GM12878 (cell line): Measurements from ENCODE around the gene CASP4. TPM values are rescaled to one million over a fixed set of nuclear protein-coding genes. Genes with fewer than 3 reads are reported as not detected.

Source experiments
- ATAC-seq: fragments of 200-7000 bp; cut with Tn5 transposase; 3 replicates; pipeline ENCODE4 v1.9.1; 2020; ENCODE audit warnings: mild to moderate bottlenecking, moderate library complexity
- BruUV-seq: library from RNA; stranded (reverse); fragments of 400-500 nt; replicated peaks from 2 replicates; lab custom pipeline; 2021; lab: Mats Ljungman, UMichigan
- CTCF ChIA-PET: fragments of 300-600 bp; sonication (Branson Sonifier 250); formaldehyde crosslinking; extraction: SDS; loops from one replicate; lab custom pipeline; 2021; ENCODE audit warnings: inconsistent platforms; lab: Yijun Ruan, JAX
- POLR2A ChIA-PET: fragments of 350-600 bp; formaldehyde crosslinking; extraction: SDS; loops from one replicate; lab custom pipeline; 2021; ENCODE audit warnings: inconsistent platforms; lab: Charles Lee
- RAD21 ChIA-PET: fragments of 300-600 bp; sonication (Branson Sonifier 250); formaldehyde crosslinking; loops from one replicate; lab custom pipeline; 2023; ENCODE audit warnings: antibody characterized with exemption; ENCODE audit not compliant: unreplicated experiment; lab: Charles Lee
- SMC1A ChIA-PET: fragments of 300-600 bp; sonication (Branson Sonifier 250); formaldehyde crosslinking; loops from one replicate; lab custom pipeline; 2023; ENCODE audit not compliant: unreplicated experiment, uncharacterized antibody; lab: Charles Lee
- DNase-seq: peaks from one replicate; pipeline ENCODE4 v3.0.0-alpha.2; 2011; ENCODE audit warnings: low read depth, low spot score
- FAIRE-seq: peaks from 3 replicates; lab custom pipeline; 2011; peaks lifted over from hg19 to GRCh38; lab: Jason Lieb, UNC
- H2AFZ ChIP-seq: 2 replicates; pipeline ENCODE4 v1.6.0; 2011; ENCODE audit warnings: low read depth, low read length, control low read depth; ENCODE audit not compliant: control insufficient read depth
- H3K27ac ChIP-seq: 2 replicates; pipeline ENCODE4 v1.5.1; 2011; ENCODE audit warnings: control low read depth; ENCODE audit not compliant: control insufficient read depth, insufficient read depth
- H3K27me3 ChIP-seq, 2 experiments: replicated peaks in 1 of 2; 2 replicates each; pipeline versions ENCODE4 v1.6.0 to v1.6.1; 2011; ENCODE audit warnings: low read length in 1 of 2; ENCODE audit not compliant: control insufficient read depth in 2 of 2, insufficient read depth in 2 of 2
- H3K36me3 ChIP-seq, 2 experiments: 2 replicates each; pipeline ENCODE4 v1.5.1; 2011; ENCODE audit warnings: low read length in 1 of 2; ENCODE audit not compliant: control insufficient read depth in 2 of 2, insufficient read depth in 2 of 2
- H3K4me1 ChIP-seq: 2 replicates; pipeline ENCODE4 v1.6.1; 2011; ENCODE audit warnings: mild to moderate bottlenecking, low read length, moderate library complexity, mixed read lengths; ENCODE audit not compliant: control insufficient read depth, insufficient read depth
- H3K4me2 ChIP-seq: 2 replicates; pipeline ENCODE4 v1.6.0; 2011; ENCODE audit warnings: control low read depth; ENCODE audit not compliant: control insufficient read depth, insufficient read depth
- H3K4me3 ChIP-seq: fragments of 200-600 bp; sonication (generic); 2 replicates; pipeline ENCODE4 v1.5.1; 2016
- H3K79me2 ChIP-seq: 2 replicates; pipeline ENCODE4 v1.6.0; 2011; ENCODE audit warnings: low read length; ENCODE audit not compliant: control insufficient read depth, insufficient read depth
- H3K9ac ChIP-seq: 2 replicates; pipeline ENCODE4 v1.8.0; 2011; ENCODE audit warnings: low read length, control low read depth, mixed read lengths; ENCODE audit not compliant: control insufficient read depth, insufficient read depth
- H3K9me3 ChIP-seq: replicated peaks from 3 replicates; pipeline ENCODE4 v1.5.1; 2011; ENCODE audit warnings: mild to moderate bottlenecking, low read length; ENCODE audit not compliant: control insufficient read depth, insufficient read depth
- H4K20me1 ChIP-seq: 2 replicates; pipeline ENCODE4 v1.6.0; 2011; ENCODE audit not compliant: control insufficient read depth, insufficient read depth
- BHLHE40 ChIP-seq, 2 experiments: fragments of 450-650 bp in 1 of 2; IDR thresholded peaks; 2 replicates each; pipeline ENCODE4 v1.6.1; 2011 to 2017; ENCODE audit warnings: low read depth in 2 of 2, borderline replicate concordance in 1 of 2, improper control_type of control experiment in 1 of 2, low read length in 1 of 2, mild to moderate bottlenecking in 1 of 2
- ETV6 ChIP-seq, 2 experiments: fragments of 450-650 bp in 1 of 2; IDR thresholded peaks in 1 of 2; conservative IDR thresholded peaks in 1 of 2; 2 replicates each; pipeline ENCODE4 v1.6.1; 2014; ENCODE audit warnings: antibody characterized with exemption in 1 of 2, borderline replicate concordance in 1 of 2, low read depth in 1 of 2, mild to moderate bottlenecking in 1 of 2, moderate library complexity in 1 of 2
- FOXK2 ChIP-seq: fragments of 450-650 bp; IDR thresholded peaks from 2 replicates; pipeline ENCODE4 v1.6.1; 2017; ENCODE audit warnings: mild to moderate bottlenecking, moderate library complexity
- HDGF ChIP-seq: fragments of 450-650 bp; IDR thresholded peaks from 2 replicates; pipeline ENCODE4 v1.6.1; 2016; ENCODE audit warnings: antibody characterized with exemption
- KLF5 ChIP-seq: fragments of 450-650 bp; IDR thresholded peaks from 2 replicates; pipeline ENCODE4 v1.6.1; 2014; ENCODE audit warnings: mild to moderate bottlenecking; ENCODE audit not compliant: partially characterized antibody
- MXI1 ChIP-seq: fragments of 150-350 bp; IDR thresholded peaks from 2 replicates; pipeline ENCODE4 v1.6.1; 2011; ENCODE audit warnings: low read depth, mild to moderate bottlenecking, inconsistent platforms, low read length, improper control_type of control experiment
- NFYA ChIP-seq: IDR thresholded peaks from 2 replicates; pipeline ENCODE4 v1.6.1; 2011; ENCODE audit warnings: low read depth, mild to moderate bottlenecking, low read length, improper control_type of control experiment, borderline replicate concordance
- RAD21 ChIP-seq: IDR thresholded peaks from 2 replicates; pipeline ENCODE4 v1.6.1; 2011; ENCODE audit warnings: mild to moderate bottlenecking, low read depth, low read length, moderate library complexity; ENCODE audit not compliant: insufficient read depth
- RUNX3 ChIP-seq: IDR thresholded peaks from 2 replicates; pipeline ENCODE4 v1.6.1; 2012; ENCODE audit warnings: low read length, inconsistent platforms
- SMAD5 ChIP-seq: IDR thresholded peaks from 2 replicates; pipeline ENCODE4 v1.6.1; 2016; ENCODE audit warnings: antibody characterized with exemption, low read depth
- TCF3 ChIP-seq: IDR thresholded peaks from 2 replicates; pipeline ENCODE4 v1.6.1; 2012; ENCODE audit warnings: low read depth, mild to moderate bottlenecking, low read length, borderline replicate concordance; ENCODE audit not compliant: insufficient read depth
- ZZZ3 ChIP-seq: IDR thresholded peaks from 2 replicates; pipeline ENCODE4 v1.6.1; 2011; ENCODE audit warnings: low read depth; ENCODE audit not compliant: control insufficient read depth, insufficient read length
- WGBS: methylation state at CpG from one replicate; pipeline ENCODE4 v1.1.6; 2016; ENCODE audit warnings: low lambda C conversion rate; ENCODE audit not compliant: insufficient replicate concordance, insufficient coverage; ENCODE audit errors: missing lambda C conversion rate; 5-methylcytosine and 5-hydroxymethylcytosine counted together
- in situ Hi-C: fragments of 300-500 bp; cut with MboI; formaldehyde crosslinking; loops from 9 replicates; pipeline ENCODE4 v1.14.3; 2018; ENCODE audit warnings: mixed read lengths
- intact Hi-C: fragments of 100-400 bp; cut with micrococcal nuclease; formaldehyde crosslinking; loops from one replicate; pipeline ENCODE4 v1.14.2; 2022; ENCODE audit not compliant: unreplicated experiment
- polyA plus RNA-seq, 11 experiments: library from polyadenylated mRNA; depleted of rRNA in 4 of 11; unstranded in 6 of 11; stranded (reverse) in 5 of 11; fragments of >200 nt; fragmentation: Nextera tagmentation in 4 of 11; fragmentation: Illumina TruSeq in 1 of 11; extraction: Ambion mirVana in 4 of 11; extraction: Trizol in 1 of 11; gene quantifications; 1 replicate in 1 of 11; 2 replicates in 10 of 11; pipeline versions ENCODE4 v1.2.1 to v1.2.3, GENCODE V29; 2011 to 2016; ENCODE audit warnings: inconsistent platforms in 2 of 11, missing spikeins in 2 of 11, low read depth in 1 of 11
- total RNA-seq, 4 experiments: library from RNA; depleted of rRNA in 3 of 4; stranded (reverse); fragments of >200 nt in 3 of 4; fragmentation: Illumina TruSeq in 1 of 4; extraction: Trizol in 1 of 4; gene quantifications; 2 replicates each; pipeline versions ENCODE4 v1.2.1 to v1.2.3, GENCODE V29; 2013 to 2021
- TF ChIP-seq, protein P1 (sequence below): fragments of 450-650 bp; IDR thresholded peaks from 2 replicates; pipeline ENCODE4 v1.6.1; 2018; ENCODE audit warnings: mild to moderate bottlenecking, low read depth, moderate library complexity; ENCODE audit not compliant: partially characterized antibody

The CASP4 gene
- total and polyA plus RNA-seq, 10 of the 15 experiments (the other 5 are each of a cell fraction or from before 2014, with no cell fraction given): 25.3 to 113 (median 50.0) TPM

- CTCF ChIA-PET: no interaction called here
- intact Hi-C loops: no loop called here
- FAIRE-seq (no peak), DNase-seq (no peak), ATAC-seq (no peak)
- no peak overlapping the region for H3K4me2 ChIP-seq
- BruUV-seq: no TSS peak
- H3K4me3 ChIP-seq: no peak overlapping the region
- H2AFZ ChIP-seq: no peak overlapping the region
- no peaks in the 10 kb centered on the region for H3K36me3 ChIP-seq
- no peaks in the 10 kb centered on the region for H4K20me1 ChIP-seq
- H3K27me3 ChIP-seq: no peaks in the 10 kb centered on the region
- H3K9me3 ChIP-seq: no peaks in the 10 kb centered on the region
- RAD21 ChIA-PET: no interaction called here
- H3K4me1 ChIP-seq: no peaks in the 10 kb centered on the region
- no peak overlapping the region for H3K9ac ChIP-seq
- H3K27ac ChIP-seq: no peak overlapping the region
- WGBS: 53% methylated on average over 6 of the region's 6 CpGs
- TF ChIP-seq SMAD5: no peak
- TF ChIP-seq, protein P1, sequence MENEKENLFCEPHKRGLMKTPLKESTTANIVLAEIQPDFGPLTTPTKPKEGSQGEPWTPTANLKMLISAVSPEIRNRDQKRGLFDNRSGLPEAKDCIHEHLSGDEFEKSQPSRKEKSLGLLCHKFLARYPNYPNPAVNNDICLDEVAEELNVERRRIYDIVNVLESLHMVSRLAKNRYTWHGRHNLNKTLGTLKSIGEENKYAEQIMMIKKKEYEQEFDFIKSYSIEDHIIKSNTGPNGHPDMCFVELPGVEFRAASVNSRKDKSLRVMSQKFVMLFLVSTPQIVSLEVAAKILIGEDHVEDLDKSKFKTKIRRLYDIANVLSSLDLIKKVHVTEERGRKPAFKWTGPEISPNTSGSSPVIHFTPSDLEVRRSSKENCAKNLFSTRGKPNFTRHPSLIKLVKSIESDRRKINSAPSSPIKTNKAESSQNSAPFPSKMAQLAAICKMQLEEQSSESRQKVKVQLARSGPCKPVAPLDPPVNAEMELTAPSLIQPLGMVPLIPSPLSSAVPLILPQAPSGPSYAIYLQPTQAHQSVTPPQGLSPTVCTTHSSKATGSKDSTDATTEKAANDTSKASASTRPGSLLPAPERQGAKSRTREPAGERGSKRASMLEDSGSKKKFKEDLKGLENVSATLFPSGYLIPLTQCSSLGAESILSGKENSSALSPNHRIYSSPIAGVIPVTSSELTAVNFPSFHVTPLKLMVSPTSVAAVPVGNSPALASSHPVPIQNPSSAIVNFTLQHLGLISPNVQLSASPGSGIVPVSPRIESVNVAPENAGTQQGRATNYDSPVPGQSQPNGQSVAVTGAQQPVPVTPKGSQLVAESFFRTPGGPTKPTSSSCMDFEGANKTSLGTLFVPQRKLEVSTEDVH: no peak
- no peak for TF ChIP-seq FOXK2
- TF ChIP-seq ZZZ3: no peak
- no peak for TF ChIP-seq ETV6 (conservative IDR thresholded peaks at IDR 0.05 in 1 of 2, IDR thresholded peaks at IDR 0.05 in 1 of 2; ENCODE audit: borderline replicate concordance in 1 of 2, low read depth in 1 of 2)
- TF ChIP-seq HDGF: no peak
- TF ChIP-seq TCF3: no peak
- TF ChIP-seq RAD21: no peak
- TF ChIP-seq BHLHE40 (IDR thresholded peaks at IDR 0.05; ENCODE audit: borderline replicate concordance in 1 of 2, low read depth in 2 of 2, low read length in 1 of 2): no peak
- TF ChIP-seq MXI1: no peak
- TF ChIP-seq KLF5: no peak
- TF ChIP-seq NFYA: no peak
- no peak for TF ChIP-seq RUNX3
- TF ChIP-seq, all 136 proteins: peak for 0
- in situ Hi-C loops: no loop called here
- ChIA-PET POLR2A (no interaction called here), SMC1A (no interaction called here)
- no peaks in the 10 kb centered on the region for H3K79me2 ChIP-seq
Observed at GRCh38 chr11:104925850-104926249, 42.5 kb downstream of the CASP4 start.
